ENCODE data around the gene MAG.

- TF ChIP-seq POLR2A (IDR thresholded peaks at IDR 0.05): no peak
- TF ChIP-seq CTCF (IDR thresholded peaks at IDR 0.05): no peak
These were observed 42.3 kb downstream of the MAG start for GRCh38 chr19:35334144-35334753.
